GOT3 (cell line): Measurements from ENCODE around the gene LCE1B.

Experiments
- DNase-seq: peaks from one replicate; lab custom pipeline; 2025; ENCODE audit warnings: mixed read lengths; lab: John Stamatoyannopoulos, UW

LCE1B gene

GRCh38 chr1:152811671-152812070, at the start of gene LCE1B:
LCE1B (plus strand) TSS chr1:152811971; CDS start chr1:152812447, 476 bp downstream.
- DNase-seq = no peak

GRCh38 chr1:152768847-152769533, 42.8 kb upstream of the LCE1B start:
- no peak for DNase-seq

- DNase-seq = no peak
These were observed 41.4 kb upstream of the LCE1B start for GRCh38 chr1:152770411-152770810.

GRCh38 chr1:152774875-152775274, 36.9 kb upstream of the LCE1B start, which contains the start of gene LCE1F:
LCE1F (plus strand) TSS chr1:152775140; CDS start chr1:152776372, 1,232 bp downstream.
- DNase-seq = no peak

GRCh38 chr1:152776361-152776760, 35.4 kb upstream of the LCE1B start:
- no peak for DNase-seq

- DNase-seq = no peak
These were observed 34.1 kb upstream of the LCE1B start for GRCh38 chr1:152777510-152778137.

- no peak for DNase-seq
These were observed 28.7 kb upstream of the LCE1B start for GRCh38 chr1:152783095-152783494.

GRCh38 chr1:152786077-152786476, 25.7 kb upstream of the LCE1B start, which contains the start of gene LCE1E:
LCE1E (plus strand) TSS chr1:152786257; CDS start chr1:152787300, 1,043 bp downstream.
- DNase-seq = no peak

- no peak for DNase-seq
These were observed 16.1 kb upstream of the LCE1B start for GRCh38 chr1:152795686-152796085.

- no peak for DNase-seq
These were observed 15.3 kb upstream of the LCE1B start, which contains the start of gene LCE1D for GRCh38 chr1:152796421-152796820. LCE1D (plus strand) TSS chr1:152796721; CDS start chr1:152797795, 1,074 bp downstream.

GRCh38 chr1:152801333-152801732, 10.4 kb upstream of the LCE1B start:
- no peak for DNase-seq

GRCh38 chr1:152806576-152806975, 5.2 kb upstream of the LCE1B start, which contains the start of gene LCE1C:
LCE1C (minus strand) TSS chr1:152806651; CDS start chr1:152805478, 1,173 bp downstream.
- no peak for DNase-seq

GRCh38 chr1:152811050-152811449, 721 bp upstream of the LCE1B start:
- no peak for DNase-seq

GRCh38 chr1:152817309-152817708, 5.5 kb downstream of the LCE1B start:
- no peak for DNase-seq

GRCh38 chr1:152823294-152823693, 11.5 kb downstream of the LCE1B start:
- no peak for DNase-seq

- no peak for DNase-seq
These were observed 13.2 kb downstream of the LCE1B start for GRCh38 chr1:152824964-152825363.

- DNase-seq = no peak
These were observed 15.4 kb downstream of the LCE1B start, which contains the start of gene LCE1A for GRCh38 chr1:152827173-152827572. LCE1A (plus strand) TSS chr1:152827473; CDS start chr1:152827473, 0 bp downstream.

GRCh38 chr1:152836870-152837269, 25.1 kb downstream of the LCE1B start:
- no peak for DNase-seq

- no peak for DNase-seq
These were observed 30.8 kb downstream of the LCE1B start, which contains the start of gene LCE6A for GRCh38 chr1:152842556-152842955. LCE6A (plus strand) TSS chr1:152842856; CDS start chr1:152843521, 665 bp downstream.

GRCh38 chr1:152855661-152856060, 43.9 kb downstream of the LCE1B start:
- DNase-seq = no peak

GRCh38 chr1:152858062-152858461, 46.3 kb downstream of the LCE1B start:
- DNase-seq = no peak

- no peak for DNase-seq
These were observed 47.9 kb downstream of the LCE1B start, which contains the start of gene LCE7A for GRCh38 chr1:152859696-152860095. LCE7A (plus strand) TSS chr1:152859996; CDS start chr1:152860698, 702 bp downstream.

GRCh38 chr1:152860129-152860528, 48.4 kb downstream of the LCE1B start:
- no peak for DNase-seq
